HEK293 (cell line): Measurements from ENCODE around the gene BTRC.
A peak's percentile ranks its signal among the peaks of the same experiment; 100 is the strongest.

Experiments used
- KLF17 ChIP-seq: fragments of 450-650 bp; formaldehyde crosslinking; IDR thresholded peaks from 2 replicates; pipeline ENCODE4 v1.5.1; 2016; ENCODE audit warnings: missing biosample characterization, missing genetic modification characterization
- PRDM10 ChIP-seq: fragments of 450-650 bp; formaldehyde crosslinking; IDR thresholded peaks from 2 replicates; pipeline ENCODE4 v1.5.1; 2016; ENCODE audit warnings: missing biosample characterization, missing genetic modification characterization
- REPIN1 ChIP-seq: fragments of 450-650 bp; formaldehyde crosslinking; IDR thresholded peaks from 2 replicates; pipeline ENCODE4 v1.5.1; 2017; ENCODE audit warnings: missing biosample characterization, missing genetic modification characterization, low read depth
- SP2 ChIP-seq: fragments of 450-650 bp; formaldehyde crosslinking; IDR thresholded peaks from 2 replicates; pipeline ENCODE4 v1.5.1; 2016; ENCODE audit warnings: missing biosample characterization, missing genetic modification characterization
- WT1 ChIP-seq: fragments of 450-650 bp; formaldehyde crosslinking; IDR thresholded peaks from 2 replicates; pipeline ENCODE4 v1.5.1; 2016; ENCODE audit warnings: missing biosample characterization, missing genetic modification characterization
- ZBTB1 ChIP-seq: fragments of 450-650 bp; formaldehyde crosslinking; IDR thresholded peaks from 2 replicates; pipeline ENCODE4 v1.5.1; 2016; ENCODE audit warnings: missing biosample characterization, missing genetic modification characterization
- ZBTB21 ChIP-seq: fragments of 450-650 bp; formaldehyde crosslinking; IDR thresholded peaks from 2 replicates; pipeline ENCODE4 v1.5.1; 2017; ENCODE audit warnings: missing biosample characterization, missing genetic modification characterization
- ZBTB49 ChIP-seq: fragments of 450-650 bp; formaldehyde crosslinking; IDR thresholded peaks from 2 replicates; pipeline ENCODE4 v1.5.1; 2016; ENCODE audit warnings: missing biosample characterization, missing genetic modification characterization, low read depth
- ZBTB6 ChIP-seq: fragments of 450-650 bp; formaldehyde crosslinking; IDR thresholded peaks from 2 replicates; pipeline ENCODE4 v1.5.1; 2017; ENCODE audit warnings: missing biosample characterization, missing genetic modification characterization
- ZNF132 ChIP-seq: fragments of 450-650 bp; formaldehyde crosslinking; IDR thresholded peaks from 2 replicates; pipeline ENCODE4 v1.5.1; 2017; ENCODE audit warnings: missing biosample characterization, missing genetic modification characterization, borderline replicate concordance
- ZNF133 ChIP-seq: fragments of 450-650 bp; formaldehyde crosslinking; IDR thresholded peaks from 2 replicates; pipeline ENCODE4 v1.5.1; 2016; ENCODE audit warnings: missing biosample characterization, missing genetic modification characterization
- ZNF2 ChIP-seq: fragments of 450-650 bp; formaldehyde crosslinking; IDR thresholded peaks from 2 replicates; pipeline ENCODE4 v1.5.1; 2016; ENCODE audit warnings: missing biosample characterization, missing genetic modification characterization
- ZNF221 ChIP-seq: fragments of 450-650 bp; formaldehyde crosslinking; IDR thresholded peaks from 2 replicates; pipeline ENCODE4 v1.5.1; 2017; ENCODE audit warnings: missing biosample characterization, missing genetic modification characterization, borderline replicate concordance
- ZNF223 ChIP-seq: fragments of 450-650 bp; formaldehyde crosslinking; IDR thresholded peaks from 2 replicates; pipeline ENCODE4 v1.5.1; 2016; ENCODE audit warnings: missing biosample characterization, missing genetic modification characterization
- ZNF239 ChIP-seq: fragments of 450-650 bp; formaldehyde crosslinking; IDR thresholded peaks from 2 replicates; pipeline ENCODE4 v1.5.1; 2016; ENCODE audit warnings: missing biosample characterization, missing genetic modification characterization
- ZNF335 ChIP-seq: fragments of 450-650 bp; formaldehyde crosslinking; conservative IDR thresholded peaks from 2 replicates; pipeline ENCODE4 v1.5.1; 2016; ENCODE audit warnings: missing biosample characterization, missing genetic modification characterization
- ZNF37A ChIP-seq: fragments of 450-650 bp; IDR thresholded peaks from 2 replicates; pipeline ENCODE4 v1.5.1; 2018; ENCODE audit warnings: missing biosample characterization, missing genetic modification characterization
- ZNF394 ChIP-seq: fragments of 450-650 bp; formaldehyde crosslinking; IDR thresholded peaks from 2 replicates; pipeline ENCODE4 v1.5.1; 2016; ENCODE audit warnings: missing biosample characterization, missing genetic modification characterization, mild to moderate bottlenecking, moderate library complexity, borderline replicate concordance
- ZNF423 ChIP-seq: fragments of 450-650 bp; formaldehyde crosslinking; IDR thresholded peaks from 2 replicates; pipeline ENCODE4 v1.5.1; 2016; ENCODE audit warnings: missing biosample characterization, missing genetic modification characterization
- ZNF433 ChIP-seq: fragments of 450-650 bp; formaldehyde crosslinking; IDR thresholded peaks from 2 replicates; pipeline ENCODE4 v1.5.1; 2016; ENCODE audit warnings: missing biosample characterization, missing genetic modification characterization, low read depth
- ZNF501 ChIP-seq: fragments of 450-650 bp; formaldehyde crosslinking; IDR thresholded peaks from 2 replicates; pipeline ENCODE4 v1.5.1; 2016; ENCODE audit warnings: missing biosample characterization, missing genetic modification characterization
- ZNF518A ChIP-seq: fragments of 450-650 bp; formaldehyde crosslinking; conservative IDR thresholded peaks from 2 replicates; pipeline ENCODE4 v1.5.1; 2016; ENCODE audit warnings: low read depth, missing biosample characterization, missing genetic modification characterization
- ZNF555 ChIP-seq: fragments of 450-650 bp; formaldehyde crosslinking; conservative IDR thresholded peaks from 2 replicates; pipeline ENCODE4 v1.5.1; 2017; ENCODE audit warnings: missing biosample characterization, mild to moderate bottlenecking, missing genetic modification characterization, inconsistent platforms
- ZNF571 ChIP-seq: fragments of 450-650 bp; formaldehyde crosslinking; IDR thresholded peaks from 2 replicates; pipeline ENCODE4 v1.5.0; 2017; ENCODE audit warnings: missing biosample characterization, missing genetic modification characterization
- ZNF626 ChIP-seq: fragments of 450-650 bp; sonication (Bioruptor Pico); formaldehyde crosslinking; IDR thresholded peaks from 2 replicates; pipeline ENCODE4 v1.5.1; 2018; ENCODE audit warnings: missing biosample characterization, missing genetic modification characterization, inconsistent platforms
- ZNF837 ChIP-seq: fragments of 450-650 bp; formaldehyde crosslinking; IDR thresholded peaks from 2 replicates; pipeline ENCODE4 v1.5.1; 2016; ENCODE audit warnings: missing biosample characterization, missing genetic modification characterization
- ZSCAN30 ChIP-seq: fragments of 450-650 bp; IDR thresholded peaks from 2 replicates; pipeline ENCODE4 v1.5.1; 2018; ENCODE audit warnings: missing biosample characterization, mild to moderate bottlenecking, missing genetic modification characterization, moderate library complexity

BTRC gene

GRCh38 chr10:101595591-101596433, 241.8 kb downstream of the BTRC start (continued):
- TF ChIP-seq ZNF223 (tag by site-specific recombination) (no peak), ZNF555 (no peak), ZBTB1 (tag by site-specific recombination) (no peak), PRDM10 (tag by site-specific recombination) (peak; percentile 93), ZNF626 (no peak), ZNF571 (tag by site-specific recombination) (no peak), ZBTB6 (tag by site-specific recombination) (no peak), KLF17 (tag by site-specific recombination) (no peak), ZNF501 (tag by site-specific recombination) (no peak), ZNF239 (tag by site-specific recombination) (no peak), WT1 (peak; percentile 93), ZNF133 (tag by site-specific recombination) (no peak), ZSCAN30 (tag by site-specific recombination) (no peak), ZNF837 (tag by site-specific recombination) (no peak), ZNF37A (no peak), ZNF2 (no peak), ZNF132 (tag by site-specific recombination) (no peak), ZNF518A (tag by site-specific recombination) (no peak), ZNF433 (tag by site-specific recombination) (no peak), ZNF423 (tag by site-specific recombination) (peak; percentile 60), ZNF394 (0 out of 2 replicates have a peak, but pooled peaks have one; percentile 23), SP2 (tag by site-specific recombination) (peak; percentile 54), ZBTB21 (no peak), ZNF335 (peak; percentile 51), ZBTB49 (tag by site-specific recombination) (no peak), ZNF221 (tag by site-specific recombination) (no peak), REPIN1 (0 out of 2 replicates have a peak, but pooled peaks have one; percentile 44)
